ENCODE results near the gene DMTF1.

The DMTF1 gene

GRCh38 chr7:87206361-87206760 lies 54.1 kb downstream of the DMTF1 start:
- H3K36me3 ChIP-seq: no peaks in the 10 kb centered on the region
- no peaks in the 10 kb centered on the region for H3K4me1 ChIP-seq (ENCODE audit: control insufficient read depth in 1 of 2, insufficient read depth in 1 of 2, low read depth in 1 of 2, low read length in 1 of 2)
- H3K27ac ChIP-seq: no peak overlapping the region
- H3K27me3 ChIP-seq: no peaks in the 10 kb centered on the region
- no peak for TF ChIP-seq CTCF (IDR thresholded peaks at IDR 0.05)
- H3K4me3 ChIP-seq (ENCODE audit: low read depth in 1 of 2, low read length in 1 of 2): no peak overlapping the region
- H3K9me3 ChIP-seq: no peaks in the 10 kb centered on the region

GRCh38 chr7:87209295-87209924 lies 57.2 kb downstream of the DMTF1 start:
- H3K36me3 ChIP-seq: no peaks in the 10 kb centered on the region
- no peaks in the 10 kb centered on the region for H3K27me3 ChIP-seq
- TF ChIP-seq CTCF (IDR thresholded peaks at IDR 0.05): no peak
- H3K27ac ChIP-seq: no peak overlapping the region
- no peak overlapping the region for H3K4me3 ChIP-seq (ENCODE audit: low read depth in 1 of 2, low read length in 1 of 2)
- H3K4me1 ChIP-seq (ENCODE audit: control insufficient read depth in 1 of 2, insufficient read depth in 1 of 2, low read depth in 1 of 2, low read length in 1 of 2): peaks cover 4 to 8% of the 10 kb centered on the region in 2 experiments
- H3K9me3 ChIP-seq: no peaks in the 10 kb centered on the region

- Histone ChIP-seq H3K4me3 (ENCODE audit: low read depth in 1 of 2, low read length in 1 of 2) (no peak overlapping the region), H3K27me3 (no peaks in the 10 kb centered on the region), H3K27ac (no peak overlapping the region), H3K9me3 (no peaks in the 10 kb centered on the region), H3K4me1 (ENCODE audit: control insufficient read depth in 1 of 2, insufficient read depth in 1 of 2, low read depth in 1 of 2, low read length in 1 of 2) (peaks cover 4 to 8% of the 10 kb centered on the region in 2 experiments), H3K36me3 (no peaks in the 10 kb centered on the region)
- TF ChIP-seq CTCF (IDR thresholded peaks at IDR 0.05): no peak
These were observed 58.3 kb downstream of the DMTF1 start for GRCh38 chr7:87210506-87210905.

- Histone ChIP-seq H3K27ac (no peak overlapping the region), H3K9me3 (no peaks in the 10 kb centered on the region), H3K36me3 (no peaks in the 10 kb centered on the region), H3K4me1 (ENCODE audit: control insufficient read depth in 1 of 2, insufficient read depth in 1 of 2, low read depth in 1 of 2, low read length in 1 of 2) (peaks cover 7 to 8% of the 10 kb centered on the region in 2 experiments), H3K4me3 (ENCODE audit: low read depth in 1 of 2, low read length in 1 of 2) (no peak overlapping the region), H3K27me3 (no peaks in the 10 kb centered on the region)
- TF ChIP-seq CTCF (IDR thresholded peaks at IDR 0.05): no peak
These were observed 60.2 kb downstream of the DMTF1 start for GRCh38 chr7:87212498-87212897.

- TF ChIP-seq CTCF (IDR thresholded peaks at IDR 0.05): no peak
- Histone ChIP-seq H3K9me3 (no peaks in the 10 kb centered on the region), H3K27ac (no peak overlapping the region), H3K36me3 (no peaks in the 10 kb centered on the region), H3K27me3 (no peaks in the 10 kb centered on the region), H3K4me1 (ENCODE audit: control insufficient read depth in 1 of 2, insufficient read depth in 1 of 2, low read depth in 1 of 2, low read length in 1 of 2) (peaks cover 11 to 12% of the 10 kb centered on the region in 2 experiments), H3K4me3 (ENCODE audit: low read depth in 1 of 2, low read length in 1 of 2) (no peak overlapping the region)
These were observed 61.0 kb downstream of the DMTF1 start for GRCh38 chr7:87213252-87213651.

Data from neutrophil (primary cell).